HG03175 (cell line): ENCODE data around the gene PTPRD.

Experiments used
- ATAC-seq: cut with Tn5 transposase; IDR thresholded peaks from one replicate; pipeline ENCODE4 v1.9.1; 2021; ENCODE audit warnings: mild to moderate bottlenecking, moderate library complexity; ENCODE audit not compliant: unreplicated experiment

Gene PTPRD

GRCh38 chr9:8494571-8494970 lies 2118.2 kb downstream of the PTPRD start:
- ATAC-seq = no peak

GRCh38 chr9:8492679-8493078 lies 2120.1 kb downstream of the PTPRD start:
- no peak for ATAC-seq

- ATAC-seq = no peak
Measured at GRCh38 chr9:8492024-8492423, 2120.8 kb downstream of the PTPRD start.

DNA sequence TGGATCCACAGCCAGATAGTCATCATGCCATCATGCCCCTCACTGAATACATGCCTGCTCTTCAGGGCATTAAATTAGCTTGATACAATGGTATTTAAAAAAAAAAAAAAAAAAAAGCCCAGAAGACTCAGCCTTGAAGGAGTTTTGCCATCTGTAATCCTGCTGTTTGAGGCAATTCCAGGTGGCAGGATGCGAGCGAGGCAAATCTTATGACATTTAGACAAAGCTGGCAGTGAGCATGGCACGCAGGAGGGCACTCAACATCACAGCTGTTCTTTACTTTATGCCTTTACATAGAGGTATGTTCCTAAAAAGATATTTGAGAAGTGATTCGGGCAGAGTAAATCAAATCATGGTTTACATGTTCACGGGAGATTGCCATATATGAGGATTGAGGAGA lies 2121.2 kb downstream of the PTPRD start:
- no peak for ATAC-seq

DNA sequence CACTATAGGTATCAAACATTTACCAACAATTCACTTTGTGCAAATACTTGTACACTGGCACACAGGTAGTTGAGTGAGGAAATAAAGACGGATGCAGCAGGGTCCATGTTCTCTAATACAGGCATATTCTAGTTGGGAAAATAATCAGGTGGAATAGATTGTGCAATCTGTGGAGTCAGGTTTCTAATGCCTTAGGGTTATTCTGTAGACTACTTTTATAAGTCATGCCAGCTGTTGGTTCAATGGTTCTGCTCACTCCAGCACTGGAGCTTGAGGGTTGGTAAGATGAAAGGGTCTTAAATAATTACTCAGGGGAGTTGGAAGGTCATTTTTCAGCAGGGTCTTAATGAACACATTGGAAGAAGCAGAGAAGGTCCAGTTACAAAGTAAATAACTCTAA lies 2123.0 kb downstream of the PTPRD start:
- ATAC-seq = no peak

GRCh38 chr9:8486095-8486494 lies 2126.7 kb downstream of the PTPRD start:
- ATAC-seq = no peak

- no peak for ATAC-seq
Measured at GRCh38 chr9:8484597-8485191, 2128.1 kb downstream of the PTPRD start.

- ATAC-seq = no peak
Measured at GRCh38 chr9:8477450-8477849, 2135.4 kb downstream of the PTPRD start.

GRCh38 chr9:8474937-8475336 lies 2137.9 kb downstream of the PTPRD start:
- no peak for ATAC-seq

DNA sequence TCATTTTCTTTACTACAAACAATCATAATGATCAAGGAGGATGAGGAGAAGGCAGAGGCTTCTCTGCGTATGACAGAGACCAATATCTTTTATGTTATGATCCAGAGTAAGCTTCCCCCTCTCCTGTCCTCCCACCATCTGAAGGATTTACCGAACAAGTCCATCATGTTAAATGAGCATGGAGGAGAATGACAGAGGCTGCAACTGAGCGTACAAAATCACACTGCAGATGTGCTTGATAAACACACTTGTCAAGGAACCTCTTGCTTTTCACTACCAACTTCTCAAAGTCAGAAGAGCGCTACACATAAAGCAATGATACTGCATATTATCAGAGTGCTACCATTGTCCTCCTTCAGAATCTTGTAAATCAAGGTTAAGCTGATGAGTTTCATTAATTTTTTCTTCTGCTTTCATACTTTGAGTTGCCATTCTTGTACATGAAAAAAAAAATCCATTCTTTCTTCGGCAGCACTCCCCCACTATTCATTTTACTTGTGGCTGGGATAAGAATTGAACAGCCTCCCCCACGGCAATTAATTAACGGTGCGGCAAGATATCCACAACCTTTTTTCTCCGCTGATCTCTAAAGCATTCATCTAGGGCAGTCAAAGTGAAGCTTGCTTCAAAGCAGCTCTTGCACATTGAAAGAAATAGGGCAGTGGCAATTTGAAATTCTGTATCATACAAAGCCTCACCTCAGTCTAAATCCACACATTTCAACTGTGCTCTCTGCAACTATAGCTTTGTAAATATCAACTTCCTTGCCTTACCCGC lies 2139.4 kb downstream of the PTPRD start:
- ATAC-seq = no peak

GRCh38 chr9:8468045-8468637 lies 2144.7 kb downstream of the PTPRD start:
- ATAC-seq = no peak

GRCh38 chr9:8457816-8458215 lies 2155.0 kb downstream of the PTPRD start:
- ATAC-seq = no peak

GRCh38 chr9:8457055-8457454 lies 2155.7 kb downstream of the PTPRD start:
- ATAC-seq = no peak

- ATAC-seq = no peak
Measured at GRCh38 chr9:8456344-8456743, 2156.5 kb downstream of the PTPRD start.

- no peak for ATAC-seq
Measured at GRCh38 chr9:8450810-8451545, 2161.8 kb downstream of the PTPRD start.

DNA sequence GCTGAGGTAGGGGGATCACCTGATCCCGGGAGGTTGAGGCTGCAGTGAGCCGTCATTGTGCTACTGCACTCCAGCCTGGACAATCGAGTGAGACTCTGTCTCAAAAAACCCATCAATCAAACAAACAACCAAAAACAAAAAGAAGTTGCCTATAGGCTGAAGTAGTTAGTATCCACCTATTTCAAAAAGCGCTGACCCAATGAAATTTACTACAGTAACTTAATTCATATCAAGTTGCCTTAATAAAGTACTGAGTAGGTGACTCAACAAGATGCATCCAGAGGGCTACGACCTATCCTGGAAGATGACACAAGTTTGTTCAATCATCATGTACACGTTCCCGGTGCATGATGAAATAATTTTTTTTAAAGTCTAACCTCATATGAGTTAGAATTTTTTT lies 2164.6 kb downstream of the PTPRD start:
- no peak for ATAC-seq

DNA sequence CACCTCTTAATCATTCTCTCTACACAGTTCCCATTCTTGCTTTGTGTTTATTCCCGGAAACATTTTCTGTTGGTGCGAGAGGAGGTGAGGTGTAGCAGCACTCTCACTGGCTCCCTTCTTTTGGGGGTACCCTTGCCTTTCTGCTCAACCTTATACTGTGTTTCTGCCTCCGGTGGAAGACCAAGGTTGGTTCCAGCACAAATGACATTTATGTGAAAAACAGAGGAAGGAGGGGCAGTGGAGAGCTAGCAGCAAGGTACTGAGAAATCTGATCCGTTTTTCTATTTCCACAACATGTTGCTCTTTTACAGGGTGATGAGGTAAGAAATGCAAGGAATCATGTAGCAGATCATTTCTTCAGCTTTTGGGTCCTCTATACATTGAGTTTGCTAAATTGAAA lies 2165.2 kb downstream of the PTPRD start:
- no peak for ATAC-seq

- ATAC-seq = no peak
Measured at GRCh38 chr9:8437876-8438275, 2174.9 kb downstream of the PTPRD start.

GRCh38 chr9:8437259-8437658 lies 2175.5 kb downstream of the PTPRD start:
- ATAC-seq = no peak

GRCh38 chr9:8436786-8437185 lies 2176.0 kb downstream of the PTPRD start:
- ATAC-seq = no peak

- no peak for ATAC-seq
Measured at GRCh38 chr9:8434621-8435020, 2178.2 kb downstream of the PTPRD start.

DNA sequence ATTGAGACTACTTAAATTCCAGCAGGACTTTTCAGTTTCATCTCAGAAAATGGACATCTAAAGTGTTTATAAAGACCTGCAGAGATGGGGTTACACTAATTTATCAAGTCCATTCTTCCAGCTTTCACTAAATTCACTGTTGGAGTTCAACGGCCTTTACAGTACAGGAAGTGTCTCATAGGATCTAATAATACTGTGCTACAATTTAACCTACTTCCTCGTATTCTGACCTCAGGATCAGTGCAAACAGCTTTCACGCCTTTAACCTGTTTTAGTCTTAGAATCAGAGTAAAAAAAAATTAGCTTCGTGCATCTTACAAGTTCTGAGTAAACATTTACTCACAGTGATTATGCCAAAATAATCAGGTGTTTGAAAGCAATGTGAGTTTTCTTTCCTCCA lies 2180.6 kb downstream of the PTPRD start:
- no peak for ATAC-seq
